ENCODE results near the gene NTNG1.

GRCh38 chr1:107499139-107499744 lies 358.4 kb downstream of the NTNG1 start:
- TF ChIP-seq CTCF (IDR thresholded peaks at IDR 0.05; ENCODE audit: low read length) (no peak), EZH2 (optimal IDR thresholded peaks at IDR 0.05; ENCODE audit: low read depth, low read length) (no peak), EZH2phosphoT487 (IDR thresholded peaks at IDR 0.05; ENCODE audit: low read length) (no peak)

Data from MM.1S (cell line).